ENCODE measurements around the gene ZBTB32. TPM values are rescaled to one million over a fixed set of nuclear protein-coding genes. Genes with fewer than 3 reads are reported as not detected.

ZBTB32 gene
- total RNA-seq, 1 experiment from 2014 or later = not detected

GRCh38 chr19:35750167-35750566, 45.8 kb downstream of the ZBTB32 start:
- H3K27me3 ChIP-seq (ENCODE audit: insufficient read depth, low read length) = no peaks in the 10 kb centered on the region
- no peak overlapping the region for H3K27ac ChIP-seq (ENCODE audit: low read depth, low read length)
- no peaks in the 10 kb centered on the region for H4K20me1 ChIP-seq (ENCODE audit: insufficient read depth)
- H3K9me2 ChIP-seq (ENCODE audit: insufficient read depth) = no peaks in the 10 kb centered on the region
- peaks cover 19% of the 10 kb centered on the region for H3K79me2 ChIP-seq (ENCODE audit: insufficient read depth, low read length)
- ChIA-PET CTCF (no interaction called here), RAD21 (ENCODE audit: low non-redundant PET in 1 of 2, low total read pairs in 2 of 2, uncharacterized antibody in 2 of 2, unreplicated experiment in 2 of 2) (interaction anchor here in 1 of 2 experiments (0.5 kb wide), 1 partner anchor 95 kb away, joined by 5 read pairs; no protein-coding TSS in a partner anchor), POLR2A (no interaction called here)
- H3K4me2 ChIP-seq (ENCODE audit: low read length) = peak overlapping the region; percentile 32; the same call in 1 of the 2 replicates
- peaks cover 15 to 19% of the 10 kb centered on the region in 2 experiments for H3K4me1 ChIP-seq (ENCODE audit: control insufficient read depth in 1 of 2, insufficient read depth in 2 of 2, low read length in 2 of 2)
- no peak for ATAC-seq
- no peak overlapping the region for H3K9ac ChIP-seq (ENCODE audit: low read length)
- no peak for TF ChIP-seq EZH2 (IDR thresholded peaks at IDR 0.05)
- TF ChIP-seq, protein P1, sequence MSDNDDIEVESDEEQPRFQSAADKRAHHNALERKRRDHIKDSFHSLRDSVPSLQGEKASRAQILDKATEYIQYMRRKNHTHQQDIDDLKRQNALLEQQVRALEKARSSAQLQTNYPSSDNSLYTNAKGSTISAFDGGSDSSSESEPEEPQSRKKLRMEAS (IDR thresholded peaks at IDR 0.05) = no peak
- TF ChIP-seq ZNF274 (IDR thresholded peaks at IDR 0.05; ENCODE audit: low read depth, low read length) = no peak
- H3K4me3 ChIP-seq (replicated peaks in 1 of 2; ENCODE audit: low read depth in 1 of 2, low read length in 2 of 2) = no peak overlapping the region
- no peaks in the 10 kb centered on the region for H3K9me3 ChIP-seq (ENCODE audit: control insufficient read depth in 1 of 2, insufficient read depth in 1 of 2, low read depth in 1 of 2, low read length in 2 of 2)
- BruUV-seq (replicated peaks) = no TSS peak
- intact Hi-C loops (cut with micrococcal nuclease) = no loop called here
- no peak for DNase-seq (ENCODE audit: low read depth, low spot score)
- no peak overlapping the region for H2AFZ ChIP-seq (ENCODE audit: low read depth, low read length, poor library complexity, severe bottlenecking)
- H3K36me3 ChIP-seq (ENCODE audit: control insufficient read depth in 1 of 2, insufficient read depth in 2 of 2, low read length in 2 of 2) = no peaks in the 10 kb centered on the region; a peak in 2 of 4 replicates

DNA sequence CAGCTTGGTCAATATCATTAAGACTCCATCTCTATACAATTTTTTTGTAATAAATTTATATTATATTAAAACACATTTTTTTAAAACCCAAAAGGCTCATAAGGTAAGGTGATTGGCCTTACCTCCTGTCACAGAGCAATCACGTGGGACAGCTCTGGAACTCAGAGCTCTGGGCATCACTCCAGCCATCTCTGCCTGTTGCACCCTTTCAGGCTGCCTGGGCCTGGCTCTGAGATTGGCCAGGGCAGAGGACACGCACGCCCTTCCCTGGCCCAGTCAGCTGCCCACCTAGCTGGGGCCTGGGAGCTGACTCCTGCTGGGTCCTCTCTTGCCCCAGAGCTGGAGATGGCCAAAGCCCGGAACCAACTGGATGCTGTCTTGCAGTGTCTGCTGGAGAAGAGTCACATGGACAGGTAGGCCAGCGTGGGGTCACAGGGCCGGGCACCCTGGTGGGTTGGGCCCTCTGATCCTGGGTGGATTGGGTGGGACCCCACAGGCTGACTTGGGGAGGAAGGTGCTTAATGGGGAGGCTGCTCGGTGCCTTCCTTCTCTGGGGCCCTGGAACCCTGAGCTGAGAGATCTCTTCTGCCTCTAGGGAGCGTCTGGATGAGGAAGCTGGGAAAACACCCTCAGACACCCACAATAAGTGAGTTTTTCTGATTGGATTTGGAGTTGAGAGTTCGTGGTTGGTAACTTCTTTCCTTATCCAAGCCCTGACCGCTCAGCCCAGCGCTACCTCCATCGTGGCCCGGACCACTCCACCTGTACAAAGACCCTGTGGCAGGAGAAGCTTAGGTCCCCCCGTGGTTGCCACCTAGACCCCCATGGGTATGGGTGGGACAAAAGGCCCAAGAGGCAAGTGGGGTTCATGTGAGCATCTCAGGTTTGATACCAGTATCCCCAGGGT, 47.7 kb downstream of the ZBTB32 start:
- intact Hi-C loops (cut with micrococcal nuclease) = no loop called here
- POLR2A ChIA-PET = no interaction called here
- no peak for TF ChIP-seq EGR1 (IDR thresholded peaks at IDR 0.05; ENCODE audit: low read depth)
- TF ChIP-seq, protein P2, sequence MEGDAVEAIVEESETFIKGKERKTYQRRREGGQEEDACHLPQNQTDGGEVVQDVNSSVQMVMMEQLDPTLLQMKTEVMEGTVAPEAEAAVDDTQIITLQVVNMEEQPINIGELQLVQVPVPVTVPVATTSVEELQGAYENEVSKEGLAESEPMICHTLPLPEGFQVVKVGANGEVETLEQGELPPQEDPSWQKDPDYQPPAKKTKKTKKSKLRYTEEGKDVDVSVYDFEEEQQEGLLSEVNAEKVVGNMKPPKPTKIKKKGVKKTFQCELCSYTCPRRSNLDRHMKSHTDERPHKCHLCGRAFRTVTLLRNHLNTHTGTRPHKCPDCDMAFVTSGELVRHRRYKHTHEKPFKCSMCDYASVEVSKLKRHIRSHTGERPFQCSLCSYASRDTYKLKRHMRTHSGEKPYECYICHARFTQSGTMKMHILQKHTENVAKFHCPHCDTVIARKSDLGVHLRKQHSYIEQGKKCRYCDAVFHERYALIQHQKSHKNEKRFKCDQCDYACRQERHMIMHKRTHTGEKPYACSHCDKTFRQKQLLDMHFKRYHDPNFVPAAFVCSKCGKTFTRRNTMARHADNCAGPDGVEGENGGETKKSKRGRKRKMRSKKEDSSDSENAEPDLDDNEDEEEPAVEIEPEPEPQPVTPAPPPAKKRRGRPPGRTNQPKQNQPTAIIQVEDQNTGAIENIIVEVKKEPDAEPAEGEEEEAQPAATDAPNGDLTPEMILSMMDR (IDR thresholded peaks at IDR 0.05 in 2 of 3, conservative IDR thresholded peaks at IDR 0.05 in 1 of 3; ENCODE audit: borderline replicate concordance in 1 of 3, insufficient read depth in 1 of 3, low read depth in 2 of 3, low read length in 2 of 3) = no peak
- TF ChIP-seq ATF3 (IDR thresholded peaks at IDR 0.05) = no peak
- no peak for TF ChIP-seq EZH2phosphoT487 (IDR thresholded peaks at IDR 0.05; ENCODE audit: borderline replicate concordance)
- no peak for TF ChIP-seq EZH2 (IDR thresholded peaks at IDR 0.05)
- TF ChIP-seq ZNF274 (IDR thresholded peaks at IDR 0.05; ENCODE audit: low read depth, low read length) = no peak
- TF ChIP-seq, protein P3, sequence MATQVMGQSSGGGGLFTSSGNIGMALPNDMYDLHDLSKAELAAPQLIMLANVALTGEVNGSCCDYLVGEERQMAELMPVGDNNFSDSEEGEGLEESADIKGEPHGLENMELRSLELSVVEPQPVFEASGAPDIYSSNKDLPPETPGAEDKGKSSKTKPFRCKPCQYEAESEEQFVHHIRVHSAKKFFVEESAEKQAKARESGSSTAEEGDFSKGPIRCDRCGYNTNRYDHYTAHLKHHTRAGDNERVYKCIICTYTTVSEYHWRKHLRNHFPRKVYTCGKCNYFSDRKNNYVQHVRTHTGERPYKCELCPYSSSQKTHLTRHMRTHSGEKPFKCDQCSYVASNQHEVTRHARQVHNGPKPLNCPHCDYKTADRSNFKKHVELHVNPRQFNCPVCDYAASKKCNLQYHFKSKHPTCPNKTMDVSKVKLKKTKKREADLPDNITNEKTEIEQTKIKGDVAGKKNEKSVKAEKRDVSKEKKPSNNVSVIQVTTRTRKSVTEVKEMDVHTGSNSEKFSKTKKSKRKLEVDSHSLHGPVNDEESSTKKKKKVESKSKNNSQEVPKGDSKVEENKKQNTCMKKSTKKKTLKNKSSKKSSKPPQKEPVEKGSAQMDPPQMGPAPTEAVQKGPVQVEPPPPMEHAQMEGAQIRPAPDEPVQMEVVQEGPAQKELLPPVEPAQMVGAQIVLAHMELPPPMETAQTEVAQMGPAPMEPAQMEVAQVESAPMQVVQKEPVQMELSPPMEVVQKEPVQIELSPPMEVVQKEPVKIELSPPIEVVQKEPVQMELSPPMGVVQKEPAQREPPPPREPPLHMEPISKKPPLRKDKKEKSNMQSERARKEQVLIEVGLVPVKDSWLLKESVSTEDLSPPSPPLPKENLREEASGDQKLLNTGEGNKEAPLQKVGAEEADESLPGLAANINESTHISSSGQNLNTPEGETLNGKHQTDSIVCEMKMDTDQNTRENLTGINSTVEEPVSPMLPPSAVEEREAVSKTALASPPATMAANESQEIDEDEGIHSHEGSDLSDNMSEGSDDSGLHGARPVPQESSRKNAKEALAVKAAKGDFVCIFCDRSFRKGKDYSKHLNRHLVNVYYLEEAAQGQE (IDR thresholded peaks at IDR 0.05; ENCODE audit: low read depth) = no peak
- TF ChIP-seq POLR2A (IDR thresholded peaks at IDR 0.05; ENCODE audit: borderline replicate concordance, extremely low read depth, insufficient read depth, insufficient read length) = no peak
- no peak for TF ChIP-seq FOSL1 (IDR thresholded peaks at IDR 0.05; ENCODE audit: low read depth)
- TF ChIP-seq, protein P1 (IDR thresholded peaks at IDR 0.05) = no peak
- no peak for TF ChIP-seq SIN3A (IDR thresholded peaks at IDR 0.05; ENCODE audit: low read depth)
- TF ChIP-seq SP1 (IDR thresholded peaks at IDR 0.05; ENCODE audit: low read depth) = no peak

More for the DNA sequence above, 47.7 kb downstream of the ZBTB32 start:
- RAD21 ChIA-PET (ENCODE audit: low non-redundant PET in 1 of 2, low total read pairs in 2 of 2, uncharacterized antibody in 2 of 2, unreplicated experiment in 2 of 2) = no interaction called here
- ATAC-seq (no peak), DNase-seq (ENCODE audit: low read depth, low spot score) (no peak)
- CTCF ChIA-PET = no interaction called here
- H3K27me3 ChIP-seq (ENCODE audit: insufficient read depth, low read length) = no peaks in the 10 kb centered on the region
- no peaks in the 10 kb centered on the region for H4K20me1 ChIP-seq (ENCODE audit: insufficient read depth)
- no peaks in the 10 kb centered on the region for H3K9me2 ChIP-seq (ENCODE audit: insufficient read depth)
- no peaks in the 10 kb centered on the region; a peak in 2 of 4 replicates for H3K36me3 ChIP-seq (ENCODE audit: control insufficient read depth in 1 of 2, insufficient read depth in 2 of 2, low read length in 2 of 2)
- no peak overlapping the region for H3K27ac ChIP-seq (ENCODE audit: low read depth, low read length)
- no peaks in the 10 kb centered on the region for H3K9me3 ChIP-seq (ENCODE audit: control insufficient read depth in 1 of 2, insufficient read depth in 1 of 2, low read depth in 1 of 2, low read length in 2 of 2)
- no TSS peak for BruUV-seq (replicated peaks)
- H3K79me2 ChIP-seq (ENCODE audit: insufficient read depth, low read length) = peaks cover 5% of the 10 kb centered on the region; the same call in 1 of the 2 replicates
- no peak overlapping the region for H3K4me2 ChIP-seq (ENCODE audit: low read length)
- no peak overlapping the region for H2AFZ ChIP-seq (ENCODE audit: low read depth, low read length, poor library complexity, severe bottlenecking)
- no peak overlapping the region for H3K9ac ChIP-seq (ENCODE audit: low read length)
- peaks cover 9 to 17% of the 10 kb centered on the region in 2 experiments for H3K4me1 ChIP-seq (ENCODE audit: control insufficient read depth in 1 of 2, insufficient read depth in 2 of 2, low read length in 2 of 2)
- H3K4me3 ChIP-seq (replicated peaks in 1 of 2; ENCODE audit: low read depth in 1 of 2, low read length in 2 of 2) = no peak overlapping the region

Measured in HCT116 (cell line).